ENCODE results near the gene KCNQ1. TPM values are rescaled to one million over a fixed set of nuclear protein-coding genes. Genes with fewer than 3 reads are reported as not detected.

KCNQ1 gene
- total RNA-seq, 1 experiment from 2014 or later = 2.3 TPM

DNA sequence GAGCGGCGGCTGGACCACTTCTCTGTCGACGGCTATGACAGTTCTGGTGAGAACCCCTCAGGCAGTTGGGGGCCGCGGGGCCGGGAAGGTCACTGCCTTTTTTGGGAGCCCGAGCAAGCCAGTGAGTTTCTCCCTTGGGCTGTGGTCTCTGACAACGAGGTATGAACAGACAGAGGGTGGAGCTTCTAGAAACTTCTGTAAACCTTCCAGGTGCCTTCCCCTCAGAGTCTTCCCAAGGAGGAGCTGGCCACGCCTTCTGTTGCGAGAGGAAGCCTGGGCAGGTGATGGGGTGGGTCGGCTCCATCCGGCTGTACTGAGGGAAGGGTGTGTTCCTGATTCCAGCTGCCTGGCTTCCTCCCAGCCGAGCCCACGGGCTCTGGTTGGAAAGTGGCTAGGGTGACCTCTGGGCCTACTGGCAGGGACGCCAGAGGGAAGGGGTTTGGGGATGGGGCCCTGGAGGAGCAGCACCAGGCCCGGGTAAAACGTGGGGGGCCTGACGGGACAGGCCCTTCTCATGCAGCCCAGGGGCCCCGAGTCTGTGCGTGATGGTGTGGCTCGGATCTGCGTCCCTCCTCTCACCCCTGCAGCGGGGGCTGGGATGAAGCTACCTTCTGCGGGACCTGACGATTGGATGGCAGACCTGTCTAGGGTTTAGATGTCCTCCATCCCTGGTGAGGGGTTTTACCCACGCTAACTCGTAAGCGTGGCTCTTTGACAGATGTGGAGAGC is 144.2 kb downstream of the KCNQ1 start:
- Histone ChIP-seq H2BK15ac (ENCODE audit: low read depth, low read length) (no peak overlapping the region), H2BK5ac (ENCODE audit: insufficient read length, low read length) (no peak overlapping the region), H3K14ac (ENCODE audit: insufficient read depth, low read length) (no peak overlapping the region), H4K8ac (replicated peaks; ENCODE audit: insufficient read length, low read depth, low read length) (no peak overlapping the region), H2BK12ac (ENCODE audit: insufficient read length, low read depth, low read length) (no peak overlapping the region), H4K5ac (ENCODE audit: insufficient read length, low read depth, low read length) (no peak overlapping the region), H3K27ac (ENCODE audit: insufficient read length, low read depth, low read length) (no peak overlapping the region), H3K23ac (ENCODE audit: insufficient read length, low read depth, low read length) (no peak overlapping the region), H3K79me1 (ENCODE audit: insufficient read depth, low read depth, low read length, poor library complexity, severe bottlenecking) (no peaks in the 10 kb centered on the region), H3T11ph (ENCODE audit: low read length) (no peak overlapping the region), H2BK120ac (ENCODE audit: low read depth, low read length, poor library complexity, severe bottlenecking) (no peak overlapping the region), H4K20me1 (ENCODE audit: control insufficient read depth, insufficient read depth, insufficient read length) (peaks cover 3% of the 10 kb centered on the region), H2AK5ac (ENCODE audit: insufficient read length, low read length) (no peak overlapping the region), H4K91ac (ENCODE audit: insufficient read length, low read depth, low read length) (no peak overlapping the region), H3K9me3 (ENCODE audit: control insufficient read depth, low read depth, low read length) (no peaks in the 10 kb centered on the region), H2BK20ac (ENCODE audit: low read depth, low read length, poor library complexity, severe bottlenecking) (no peak overlapping the region), H3K4me2 (ENCODE audit: insufficient read depth, insufficient read length, low read length) (no peak overlapping the region), H3K9ac (ENCODE audit: extremely low read depth, insufficient read length, low read length) (no peak overlapping the region), H3K18ac (ENCODE audit: insufficient read length, low read depth, low read length) (no peak overlapping the region), H3K27me3 (ENCODE audit: insufficient read depth, low read length) (peaks cover 35% of the 10 kb centered on the region; the same call in 1 of the 2 replicates), H2AFZ (ENCODE audit: low read length) (no peak overlapping the region), H3K23me2 (ENCODE audit: insufficient read length, low read depth, low read length, poor library complexity, severe bottlenecking) (no peaks in the 10 kb centered on the region), H3K79me2 (ENCODE audit: insufficient read depth, low read length) (no peaks in the 10 kb centered on the region), H3K4me1 (ENCODE audit: insufficient read depth, low read length) (no peaks in the 10 kb centered on the region), H3K4ac (ENCODE audit: low read depth, low read length) (no peak overlapping the region), H3K56ac (ENCODE audit: insufficient read length, low read depth, low read length) (no peak overlapping the region)
- Mint-ChIP-seq H3K27me3 (ENCODE audit: low read depth) (peaks cover 78% of the 10 kb centered on the region), H3K36me3 (ENCODE audit: insufficient read depth in 1 of 3, low read depth in 3 of 3) (no peaks in the 10 kb centered on the region; a peak in 1 of 7 replicates), H3K4me1 (peaks cover 2% of the 10 kb centered on the region in 2 experiments; a peak in 3 of 4 replicates), H3K9me3 (peaks cover 5 to 8% of the 10 kb centered on the region in 2 experiments; a peak in 3 of 5 replicates), H3K27ac (no peak overlapping the region), H3K4me3 (no peak overlapping the region)
- DNase-seq = no peak
- WGBS (ENCODE audit: extremely low coverage, insufficient read length, low lambda C conversion rate) = no CpG with 5 or more reads among the region's 29 CpGs
- TF ChIP-seq, protein P1, sequence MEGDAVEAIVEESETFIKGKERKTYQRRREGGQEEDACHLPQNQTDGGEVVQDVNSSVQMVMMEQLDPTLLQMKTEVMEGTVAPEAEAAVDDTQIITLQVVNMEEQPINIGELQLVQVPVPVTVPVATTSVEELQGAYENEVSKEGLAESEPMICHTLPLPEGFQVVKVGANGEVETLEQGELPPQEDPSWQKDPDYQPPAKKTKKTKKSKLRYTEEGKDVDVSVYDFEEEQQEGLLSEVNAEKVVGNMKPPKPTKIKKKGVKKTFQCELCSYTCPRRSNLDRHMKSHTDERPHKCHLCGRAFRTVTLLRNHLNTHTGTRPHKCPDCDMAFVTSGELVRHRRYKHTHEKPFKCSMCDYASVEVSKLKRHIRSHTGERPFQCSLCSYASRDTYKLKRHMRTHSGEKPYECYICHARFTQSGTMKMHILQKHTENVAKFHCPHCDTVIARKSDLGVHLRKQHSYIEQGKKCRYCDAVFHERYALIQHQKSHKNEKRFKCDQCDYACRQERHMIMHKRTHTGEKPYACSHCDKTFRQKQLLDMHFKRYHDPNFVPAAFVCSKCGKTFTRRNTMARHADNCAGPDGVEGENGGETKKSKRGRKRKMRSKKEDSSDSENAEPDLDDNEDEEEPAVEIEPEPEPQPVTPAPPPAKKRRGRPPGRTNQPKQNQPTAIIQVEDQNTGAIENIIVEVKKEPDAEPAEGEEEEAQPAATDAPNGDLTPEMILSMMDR (conservative IDR thresholded peaks at IDR 0.05) = no peak

All from H9 (cell line).